ENCODE data around the gene ABHD14A. TPM values are rescaled to one million over a fixed set of nuclear protein-coding genes. Genes with fewer than 3 reads are reported as not detected.

ABHD14A gene
- total and polyA plus RNA-seq, 2 of the 13 experiments (the other 11 are each of a cell fraction or from before 2014, with no cell fraction given), result 29.5 to 46.9 TPM

DNA sequence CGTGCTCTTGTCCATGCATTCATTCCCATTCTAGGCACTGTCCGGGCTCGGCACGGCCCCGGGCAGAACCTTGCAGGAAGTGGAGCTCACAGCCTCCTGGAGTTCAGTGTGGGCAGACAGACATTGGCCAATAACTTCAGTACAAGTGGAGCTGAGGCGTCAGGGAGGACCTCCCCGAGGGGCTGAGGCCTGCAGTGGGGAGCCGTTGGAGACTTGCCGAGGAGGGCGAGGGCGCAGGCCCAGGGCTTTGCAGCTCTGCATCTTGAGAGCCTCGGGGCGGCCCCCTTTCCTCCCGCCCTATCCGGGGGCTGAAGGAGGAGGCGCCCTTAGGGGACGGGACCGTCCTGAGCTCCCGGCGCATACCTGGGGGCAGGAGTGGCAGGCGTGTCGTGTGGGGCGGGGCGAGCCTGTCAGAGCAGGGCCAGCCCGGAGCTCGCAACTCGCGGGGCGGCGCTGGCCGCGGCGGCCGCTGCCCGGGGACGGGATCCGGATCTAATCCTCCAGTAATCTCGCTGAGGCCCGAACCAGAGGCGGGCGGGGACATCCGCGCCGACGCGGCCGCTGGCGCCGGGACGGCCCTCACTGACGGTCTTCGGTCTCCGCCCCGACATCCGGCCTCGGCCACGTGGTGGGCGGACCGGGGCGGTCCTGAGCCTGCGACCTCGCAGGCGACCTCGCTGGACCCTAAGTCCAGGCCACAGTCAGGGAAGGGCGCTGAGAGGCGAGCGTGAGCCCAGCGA, 8.1 kb downstream of the ABHD14A start, which contains the start of gene ACY1 (continued):
- peak; percentile 94 for TF ChIP-seq HINFP (CRISPR knock-in tag; IDR thresholded peaks at IDR 0.05; ENCODE audit: low read depth)
- no peak for TF ChIP-seq ZNF432 (CRISPR knock-in tag; IDR thresholded peaks at IDR 0.05; ENCODE audit: borderline replicate concordance)
- TF ChIP-seq GLMP (CRISPR knock-in tag; IDR thresholded peaks at IDR 0.05; ENCODE audit: borderline replicate concordance), result no peak
- peak; percentile 38; the same call in 1 of the 2 replicates for TF ChIP-seq ZNF891 (CRISPR knock-in tag; IDR thresholded peaks at IDR 0.05)
- peak; percentile 81; the same call in 1 of the 2 replicates for TF ChIP-seq ZNF280D (CRISPR knock-in tag; IDR thresholded peaks at IDR 0.05)
- TF ChIP-seq ZBTB8A (CRISPR knock-in tag; IDR thresholded peaks at IDR 0.05; ENCODE audit: borderline replicate concordance, low read depth), result no peak; the same call in 1 of the 2 replicates
- TF ChIP-seq POLR2G (IDR thresholded peaks at IDR 0.05; ENCODE audit: low read depth, low read length), result peak; percentile 99
- peak; percentile 77 for TF ChIP-seq HDAC2 (CRISPR knock-in tag; IDR thresholded peaks at IDR 0.05)
- TF ChIP-seq, protein P1, sequence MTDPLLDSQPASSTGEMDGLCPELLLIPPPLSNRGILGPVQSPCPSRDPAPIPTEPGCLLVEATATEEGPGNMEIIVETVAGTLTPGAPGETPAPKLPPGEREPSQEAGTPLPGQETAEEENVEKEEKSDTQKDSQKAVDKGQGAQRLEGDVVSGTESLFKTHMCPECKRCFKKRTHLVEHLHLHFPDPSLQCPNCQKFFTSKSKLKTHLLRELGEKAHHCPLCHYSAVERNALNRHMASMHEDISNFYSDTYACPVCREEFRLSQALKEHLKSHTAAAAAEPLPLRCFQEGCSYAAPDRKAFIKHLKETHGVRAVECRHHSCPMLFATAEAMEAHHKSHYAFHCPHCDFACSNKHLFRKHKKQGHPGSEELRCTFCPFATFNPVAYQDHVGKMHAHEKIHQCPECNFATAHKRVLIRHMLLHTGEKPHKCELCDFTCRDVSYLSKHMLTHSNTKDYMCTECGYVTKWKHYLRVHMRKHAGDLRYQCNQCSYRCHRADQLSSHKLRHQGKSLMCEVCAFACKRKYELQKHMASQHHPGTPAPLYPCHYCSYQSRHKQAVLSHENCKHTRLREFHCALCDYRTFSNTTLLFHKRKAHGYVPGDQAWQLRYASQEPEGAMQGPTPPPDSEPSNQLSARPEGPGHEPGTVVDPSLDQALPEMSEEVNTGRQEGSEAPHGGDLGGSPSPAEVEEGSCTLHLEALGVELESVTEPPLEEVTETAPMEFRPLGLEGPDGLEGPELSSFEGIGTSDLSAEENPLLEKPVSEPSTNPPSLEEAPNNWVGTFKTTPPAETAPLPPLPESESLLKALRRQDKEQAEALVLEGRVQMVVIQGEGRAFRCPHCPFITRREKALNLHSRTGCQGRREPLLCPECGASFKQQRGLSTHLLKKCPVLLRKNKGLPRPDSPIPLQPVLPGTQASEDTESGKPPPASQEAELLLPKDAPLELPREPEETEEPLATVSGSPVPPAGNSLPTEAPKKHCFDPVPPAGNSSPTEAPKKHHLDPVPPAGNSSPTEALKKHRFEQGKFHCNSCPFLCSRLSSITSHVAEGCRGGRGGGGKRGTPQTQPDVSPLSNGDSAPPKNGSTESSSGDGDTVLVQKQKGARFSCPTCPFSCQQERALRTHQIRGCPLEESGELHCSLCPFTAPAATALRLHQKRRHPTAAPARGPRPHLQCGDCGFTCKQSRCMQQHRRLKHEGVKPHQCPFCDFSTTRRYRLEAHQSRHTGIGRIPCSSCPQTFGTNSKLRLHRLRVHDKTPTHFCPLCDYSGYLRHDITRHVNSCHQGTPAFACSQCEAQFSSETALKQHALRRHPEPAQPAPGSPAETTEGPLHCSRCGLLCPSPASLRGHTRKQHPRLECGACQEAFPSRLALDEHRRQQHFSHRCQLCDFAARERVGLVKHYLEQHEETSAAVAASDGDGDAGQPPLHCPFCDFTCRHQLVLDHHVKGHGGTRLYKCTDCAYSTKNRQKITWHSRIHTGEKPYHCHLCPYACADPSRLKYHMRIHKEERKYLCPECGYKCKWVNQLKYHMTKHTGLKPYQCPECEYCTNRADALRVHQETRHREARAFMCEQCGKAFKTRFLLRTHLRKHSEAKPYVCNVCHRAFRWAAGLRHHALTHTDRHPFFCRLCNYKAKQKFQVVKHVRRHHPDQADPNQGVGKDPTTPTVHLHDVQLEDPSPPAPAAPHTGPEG (CRISPR knock-in tag; IDR thresholded peaks at IDR 0.05), result peak; percentile 92; the same call in 1 of the 2 replicates
- TF ChIP-seq ZNF746 (CRISPR knock-in tag; IDR thresholded peaks at IDR 0.05), result no peak; the same call in 1 of the 2 replicates
- TF ChIP-seq THRA (CRISPR knock-in tag; IDR thresholded peaks at IDR 0.05; ENCODE audit: borderline replicate concordance), result peak; percentile 93
- TF ChIP-seq ZNF576 (CRISPR knock-in tag; IDR thresholded peaks at IDR 0.05), result no peak; the same call in 1 of the 2 replicates
- TF ChIP-seq ZNF615 (CRISPR knock-in tag; IDR thresholded peaks at IDR 0.05; ENCODE audit: borderline replicate concordance), result no peak
- peak; percentile 74 for TF ChIP-seq SP4 (CRISPR knock-in tag; IDR thresholded peaks at IDR 0.05)

All from HepG2 (cell line).